GM18517 (cell line): ENCODE results near the gene CKMT2.

Experiments
- ATAC-seq: cut with Tn5 transposase; IDR thresholded peaks from one replicate; pipeline ENCODE4 v1.9.1; 2021; ENCODE audit warnings: mild to moderate bottlenecking, moderate library complexity; ENCODE audit not compliant: unreplicated experiment

Gene CKMT2

GRCh38 chr5:81302596-81302995, 69.5 kb downstream of the CKMT2 start:
- ATAC-seq, result no peak

GRCh38 chr5:81303563-81303962, 70.4 kb downstream of the CKMT2 start:
- no peak for ATAC-seq

- ATAC-seq, result no peak
Observed at GRCh38 chr5:81305785-81306184, 72.7 kb downstream of the CKMT2 start.

GRCh38 chr5:81308836-81309235, 75.7 kb downstream of the CKMT2 start:
- no peak for ATAC-seq

GRCh38 chr5:81310402-81311063, 77.4 kb downstream of the CKMT2 start:
- no peak for ATAC-seq

GRCh38 chr5:81313278-81313677, 80.2 kb downstream of the CKMT2 start:
- ATAC-seq, result no peak

GRCh38 chr5:81313686-81314085, 80.6 kb downstream of the CKMT2 start:
- ATAC-seq, result no peak

- no peak for ATAC-seq
Observed at GRCh38 chr5:81314581-81314980, 81.5 kb downstream of the CKMT2 start.

GRCh38 chr5:81315336-81315735, 82.2 kb downstream of the CKMT2 start:
- no peak for ATAC-seq

- ATAC-seq, result no peak
Observed at GRCh38 chr5:81315830-81316229, 82.7 kb downstream of the CKMT2 start.
